HL-60 (cell line): ENCODE data around the gene SRP54.

Source experiments
- CTCF ChIP-seq: IDR thresholded peaks from one replicate; pipeline ENCODE4 v1.5.1; 2011; ENCODE audit warnings: low read length, control low read depth, inconsistent platforms; ENCODE audit not compliant: insufficient read depth
- GABPA ChIP-seq: IDR thresholded peaks from 2 replicates; pipeline ENCODE4 v1.6.1; 2012; ENCODE audit warnings: low read depth
- POLR2AphosphoS5 ChIP-seq: IDR thresholded peaks from 2 replicates; pipeline ENCODE4 v1.6.1; 2012; ENCODE audit warnings: low read depth
- SPI1 ChIP-seq: IDR thresholded peaks from 2 replicates; pipeline ENCODE4 v1.6.1; 2012; ENCODE audit warnings: low read depth, mild to moderate bottlenecking, borderline replicate concordance
- TF ChIP-seq, protein P1 (sequence below): IDR thresholded peaks from 2 replicates; pipeline ENCODE4 v1.6.1; 2012; ENCODE audit warnings: low read depth; ENCODE audit not compliant: insufficient replicate concordance

DNA sequence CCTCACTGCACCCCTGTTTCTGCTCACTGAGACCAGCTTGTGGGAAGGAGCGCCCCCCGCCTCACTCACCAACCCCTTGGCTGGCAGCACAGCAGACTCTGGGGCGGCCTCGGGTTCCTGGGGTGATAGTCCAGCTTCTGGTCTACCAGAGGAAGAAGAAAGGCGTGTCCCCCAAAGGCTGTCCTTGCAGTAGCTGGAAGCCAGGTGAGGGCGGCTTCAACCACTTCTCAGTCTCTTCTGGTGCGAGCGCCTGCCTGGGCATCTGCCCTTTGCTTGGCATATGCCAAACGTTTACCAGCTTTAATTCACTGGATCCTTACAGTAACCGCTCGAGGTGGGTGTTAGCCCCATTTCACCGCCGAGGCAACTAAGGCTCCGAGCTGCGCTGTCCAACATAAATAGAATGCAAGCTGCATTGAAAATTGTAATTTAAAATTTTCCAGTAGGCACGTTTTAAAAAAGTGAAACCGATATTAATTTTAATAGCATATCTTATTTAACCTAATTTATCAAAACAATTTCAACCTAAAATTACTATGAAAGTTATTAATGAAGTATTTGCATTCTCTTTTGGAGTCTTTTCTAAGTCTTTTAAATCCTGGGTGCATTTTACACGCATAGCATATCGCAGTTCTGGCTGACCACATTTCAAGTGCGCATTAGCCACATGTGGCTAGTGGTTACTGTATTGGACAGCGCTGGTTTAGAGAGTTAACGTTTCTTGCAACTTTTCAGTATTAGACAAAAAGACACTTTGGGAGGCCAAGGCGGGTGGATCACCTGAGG lies 64.2 kb downstream of the SRP54 start:
- TF ChIP-seq GABPA, result no peak
- no peak for TF ChIP-seq POLR2AphosphoS5
- TF ChIP-seq CTCF, result no peak
- TF ChIP-seq, protein P1, sequence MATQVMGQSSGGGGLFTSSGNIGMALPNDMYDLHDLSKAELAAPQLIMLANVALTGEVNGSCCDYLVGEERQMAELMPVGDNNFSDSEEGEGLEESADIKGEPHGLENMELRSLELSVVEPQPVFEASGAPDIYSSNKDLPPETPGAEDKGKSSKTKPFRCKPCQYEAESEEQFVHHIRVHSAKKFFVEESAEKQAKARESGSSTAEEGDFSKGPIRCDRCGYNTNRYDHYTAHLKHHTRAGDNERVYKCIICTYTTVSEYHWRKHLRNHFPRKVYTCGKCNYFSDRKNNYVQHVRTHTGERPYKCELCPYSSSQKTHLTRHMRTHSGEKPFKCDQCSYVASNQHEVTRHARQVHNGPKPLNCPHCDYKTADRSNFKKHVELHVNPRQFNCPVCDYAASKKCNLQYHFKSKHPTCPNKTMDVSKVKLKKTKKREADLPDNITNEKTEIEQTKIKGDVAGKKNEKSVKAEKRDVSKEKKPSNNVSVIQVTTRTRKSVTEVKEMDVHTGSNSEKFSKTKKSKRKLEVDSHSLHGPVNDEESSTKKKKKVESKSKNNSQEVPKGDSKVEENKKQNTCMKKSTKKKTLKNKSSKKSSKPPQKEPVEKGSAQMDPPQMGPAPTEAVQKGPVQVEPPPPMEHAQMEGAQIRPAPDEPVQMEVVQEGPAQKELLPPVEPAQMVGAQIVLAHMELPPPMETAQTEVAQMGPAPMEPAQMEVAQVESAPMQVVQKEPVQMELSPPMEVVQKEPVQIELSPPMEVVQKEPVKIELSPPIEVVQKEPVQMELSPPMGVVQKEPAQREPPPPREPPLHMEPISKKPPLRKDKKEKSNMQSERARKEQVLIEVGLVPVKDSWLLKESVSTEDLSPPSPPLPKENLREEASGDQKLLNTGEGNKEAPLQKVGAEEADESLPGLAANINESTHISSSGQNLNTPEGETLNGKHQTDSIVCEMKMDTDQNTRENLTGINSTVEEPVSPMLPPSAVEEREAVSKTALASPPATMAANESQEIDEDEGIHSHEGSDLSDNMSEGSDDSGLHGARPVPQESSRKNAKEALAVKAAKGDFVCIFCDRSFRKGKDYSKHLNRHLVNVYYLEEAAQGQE, result peak; percentile 85
- no peak for TF ChIP-seq SPI1
